ENCODE data around the gene WDR90. TPM values are rescaled to one million over a fixed set of nuclear protein-coding genes. Genes with fewer than 3 reads are reported as not detected.

Gene WDR90
- total and polyA plus RNA-seq, 2 of the 13 experiments (the other 11 are each of a cell fraction or from before 2014, with no cell fraction given), result 14.9 to 28.9 TPM

GRCh38 chr16:642189-643049, 6.7 kb upstream of the WDR90 start (continued):
- TF ChIP-seq ZGPAT (CRISPR knock-in tag; IDR thresholded peaks at IDR 0.05) (no peak), PITX1 (CRISPR knock-in tag; IDR thresholded peaks at IDR 0.05) (peak; percentile 59), ZNF33A (CRISPR knock-in tag; IDR thresholded peaks at IDR 0.05; ENCODE audit: borderline replicate concordance) (no peak), PRPF4 (IDR thresholded peaks at IDR 0.05; ENCODE audit: low read depth, low read length, poor library complexity, severe bottlenecking) (no peak), TMF1 (CRISPR knock-in tag; IDR thresholded peaks at IDR 0.05; ENCODE audit: low read depth) (peak; percentile 28), POLR2A (IDR thresholded peaks at IDR 0.05; ENCODE audit: insufficient read depth in 1 of 2, low read depth in 2 of 2, low read length in 2 of 2) (peak; percentile 2 to 54; a peak in 3 of 4 replicates), SMAD1 (CRISPR knock-in tag; IDR thresholded peaks at IDR 0.05; ENCODE audit: borderline replicate concordance, low read depth) (no peak)
- TF ChIP-seq, protein P1, sequence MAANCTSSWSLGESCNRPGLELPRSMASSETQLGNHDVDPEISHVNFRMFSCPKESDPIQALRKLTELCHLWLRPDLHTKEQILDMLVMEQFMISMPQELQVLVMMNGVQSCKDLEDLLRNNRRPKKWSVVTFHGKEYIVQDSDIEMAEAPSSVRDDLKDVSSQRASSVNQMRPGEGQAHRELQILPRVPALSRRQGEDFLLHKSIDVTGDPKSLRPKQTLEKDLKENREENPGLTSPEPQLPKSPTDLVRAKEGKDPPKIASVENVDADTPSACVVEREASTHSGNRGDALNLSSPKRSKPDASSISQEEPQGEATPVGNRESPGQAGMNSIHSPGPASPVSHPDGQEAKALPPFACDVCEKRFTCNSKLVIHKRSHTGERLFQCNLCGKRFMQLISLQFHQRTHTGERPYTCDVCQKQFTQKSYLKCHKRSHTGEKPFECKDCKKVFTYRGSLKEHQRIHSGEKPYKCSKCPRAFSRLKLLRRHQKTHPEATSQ (CRISPR knock-in tag; IDR thresholded peaks at IDR 0.05; ENCODE audit: borderline replicate concordance), result peak; percentile 70; the same call in 1 of the 2 replicates
- TF ChIP-seq, protein P2, sequence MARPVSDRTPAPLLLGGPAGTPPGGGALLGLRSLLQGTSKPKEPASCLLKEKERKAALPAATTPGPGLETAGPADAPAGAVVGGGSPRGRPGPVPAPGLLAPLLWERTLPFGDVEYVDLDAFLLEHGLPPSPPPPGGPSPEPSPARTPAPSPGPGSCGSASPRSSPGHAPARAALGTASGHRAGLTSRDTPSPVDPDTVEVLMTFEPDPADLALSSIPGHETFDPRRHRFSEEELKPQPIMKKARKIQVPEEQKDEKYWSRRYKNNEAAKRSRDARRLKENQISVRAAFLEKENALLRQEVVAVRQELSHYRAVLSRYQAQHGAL (CRISPR knock-in tag; IDR thresholded peaks at IDR 0.05; ENCODE audit: not compliant biosample characterization), result peak; percentile 20
- TF ChIP-seq, protein P3, sequence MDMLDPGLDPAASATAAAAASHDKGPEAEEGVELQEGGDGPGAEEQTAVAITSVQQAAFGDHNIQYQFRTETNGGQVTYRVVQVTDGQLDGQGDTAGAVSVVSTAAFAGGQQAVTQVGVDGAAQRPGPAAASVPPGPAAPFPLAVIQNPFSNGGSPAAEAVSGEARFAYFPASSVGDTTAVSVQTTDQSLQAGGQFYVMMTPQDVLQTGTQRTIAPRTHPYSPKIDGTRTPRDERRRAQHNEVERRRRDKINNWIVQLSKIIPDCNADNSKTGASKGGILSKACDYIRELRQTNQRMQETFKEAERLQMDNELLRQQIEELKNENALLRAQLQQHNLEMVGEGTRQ (IDR thresholded peaks at IDR 0.05; ENCODE audit: low read depth, low read length), result peak; percentile 29; the same call in 1 of the 2 replicates
- TF ChIP-seq, protein P3 (CRISPR knock-in tag; IDR thresholded peaks at IDR 0.05; ENCODE audit: borderline replicate concordance), result peak; percentile 52; the same call in 1 of the 2 replicates
- TF ChIP-seq, protein P4, sequence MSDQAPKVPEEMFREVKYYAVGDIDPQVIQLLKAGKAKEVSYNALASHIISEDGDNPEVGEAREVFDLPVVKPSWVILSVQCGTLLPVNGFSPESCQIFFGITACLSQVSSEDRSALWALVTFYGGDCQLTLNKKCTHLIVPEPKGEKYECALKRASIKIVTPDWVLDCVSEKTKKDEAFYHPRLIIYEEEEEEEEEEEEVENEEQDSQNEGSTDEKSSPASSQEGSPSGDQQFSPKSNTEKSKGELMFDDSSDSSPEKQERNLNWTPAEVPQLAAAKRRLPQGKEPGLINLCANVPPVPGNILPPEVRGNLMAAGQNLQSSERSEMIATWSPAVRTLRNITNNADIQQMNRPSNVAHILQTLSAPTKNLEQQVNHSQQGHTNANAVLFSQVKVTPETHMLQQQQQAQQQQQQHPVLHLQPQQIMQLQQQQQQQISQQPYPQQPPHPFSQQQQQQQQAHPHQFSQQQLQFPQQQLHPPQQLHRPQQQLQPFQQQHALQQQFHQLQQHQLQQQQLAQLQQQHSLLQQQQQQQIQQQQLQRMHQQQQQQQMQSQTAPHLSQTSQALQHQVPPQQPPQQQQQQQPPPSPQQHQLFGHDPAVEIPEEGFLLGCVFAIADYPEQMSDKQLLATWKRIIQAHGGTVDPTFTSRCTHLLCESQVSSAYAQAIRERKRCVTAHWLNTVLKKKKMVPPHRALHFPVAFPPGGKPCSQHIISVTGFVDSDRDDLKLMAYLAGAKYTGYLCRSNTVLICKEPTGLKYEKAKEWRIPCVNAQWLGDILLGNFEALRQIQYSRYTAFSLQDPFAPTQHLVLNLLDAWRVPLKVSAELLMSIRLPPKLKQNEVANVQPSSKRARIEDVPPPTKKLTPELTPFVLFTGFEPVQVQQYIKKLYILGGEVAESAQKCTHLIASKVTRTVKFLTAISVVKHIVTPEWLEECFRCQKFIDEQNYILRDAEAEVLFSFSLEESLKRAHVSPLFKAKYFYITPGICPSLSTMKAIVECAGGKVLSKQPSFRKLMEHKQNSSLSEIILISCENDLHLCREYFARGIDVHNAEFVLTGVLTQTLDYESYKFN (CRISPR knock-in tag; conservative IDR thresholded peaks at IDR 0.05), result peak; percentile 55
- TF ChIP-seq, protein P5, sequence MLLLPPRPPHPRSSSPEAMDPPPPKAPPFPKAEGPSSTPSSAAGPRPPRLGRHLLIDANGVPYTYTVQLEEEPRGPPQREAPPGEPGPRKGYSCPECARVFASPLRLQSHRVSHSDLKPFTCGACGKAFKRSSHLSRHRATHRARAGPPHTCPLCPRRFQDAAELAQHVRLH (CRISPR knock-in tag; IDR thresholded peaks at IDR 0.05; ENCODE audit: borderline replicate concordance, low read depth), result no peak
